HepG2 (cell line): Measurements from ENCODE around the gene ZNFX1. TPM values are rescaled to one million over a fixed set of nuclear protein-coding genes. Genes with fewer than 3 reads are reported as not detected.
A peak's percentile ranks its signal among the peaks of the same experiment; 100 is the strongest.

Experiments used
- ATF7-NPFF ChIP-seq: sonication (generic); formaldehyde crosslinking; IDR thresholded peaks from 2 replicates; pipeline ENCODE4 v1.8.1; 2023; ENCODE audit warnings: mild to moderate bottlenecking, low read depth, missing genetic modification reagents, moderate library complexity
- CREB1 ChIP-seq, 2 experiments: fragments of 450-650 bp in 1 of 2; IDR thresholded peaks; 2 replicates each; pipeline ENCODE4 v1.6.1; 2016 to 2017; ENCODE audit warnings: control low read depth in 1 of 2, mild to moderate bottlenecking in 1 of 2, missing compliant biosample characterization in 1 of 2, missing genetic modification characterization in 1 of 2
- FOSL2 ChIP-seq: sonication (generic); formaldehyde crosslinking; IDR thresholded peaks from 2 replicates; pipeline ENCODE4 v1.4.0; 2020; ENCODE audit warnings: missing genetic modification reagents
- GABPB1 ChIP-seq: IDR thresholded peaks from 2 replicates; pipeline ENCODE4 v1.6.1; 2016; ENCODE audit warnings: mild to moderate bottlenecking, missing genetic modification reagents, moderate library complexity, missing compliant biosample characterization
- HCFC1 ChIP-seq: fragments of 150-350 bp; IDR thresholded peaks from 2 replicates; pipeline ENCODE4 v1.6.1; 2014; ENCODE audit warnings: low read depth, low read length
- KDM6A ChIP-seq: IDR thresholded peaks from 2 replicates; pipeline ENCODE4 v1.6.1; 2016; ENCODE audit warnings: low read depth
- NPAS2 ChIP-seq: sonication (generic); formaldehyde crosslinking; IDR thresholded peaks from 2 replicates; pipeline ENCODE4 v1.8.0; 2022; ENCODE audit warnings: mild to moderate bottlenecking, missing genetic modification reagents, borderline replicate concordance
- RBM22 ChIP-seq: fragments of 200-400 bp; formaldehyde crosslinking; optimal IDR thresholded peaks from 2 replicates; pipeline ENCODE3; 2017; ENCODE audit warnings: mild to moderate bottlenecking, low read length, moderate library complexity
- REPIN1 ChIP-seq: sonication (generic); formaldehyde crosslinking; IDR thresholded peaks from 2 replicates; pipeline ENCODE4 v1.8.0; 2022; ENCODE audit warnings: missing genetic modification reagents, low read depth, mild to moderate bottlenecking, borderline replicate concordance
- STAG1 ChIP-seq: sonication (generic); formaldehyde crosslinking; IDR thresholded peaks from 2 replicates; pipeline ENCODE4 v1.4.0; 2020; ENCODE audit warnings: missing genetic modification reagents
- TP53 ChIP-seq: sonication (generic); formaldehyde crosslinking; conservative IDR thresholded peaks from 2 replicates; pipeline ENCODE4 v1.4.0; 2020; ENCODE audit warnings: missing genetic modification reagents
- XBP1 ChIP-seq: sonication (generic); formaldehyde crosslinking; IDR thresholded peaks from 2 replicates; pipeline ENCODE4 v1.5.0; 2020; ENCODE audit warnings: missing genetic modification reagents
- ZFP62 ChIP-seq: sonication (generic); formaldehyde crosslinking; IDR thresholded peaks from 2 replicates; pipeline ENCODE4 v1.4.0; 2020; ENCODE audit warnings: missing genetic modification reagents
- ZNF543 ChIP-seq: sonication (generic); formaldehyde crosslinking; IDR thresholded peaks from 2 replicates; pipeline ENCODE4 v1.4.0; 2020; ENCODE audit warnings: mild to moderate bottlenecking, missing genetic modification reagents
- ZNF567 ChIP-seq: sonication (generic); formaldehyde crosslinking; IDR thresholded peaks from 2 replicates; pipeline ENCODE4 v1.8.1; 2023; ENCODE audit warnings: mild to moderate bottlenecking, missing genetic modification reagents, borderline replicate concordance
- ZNF614 ChIP-seq: IDR thresholded peaks from 2 replicates; pipeline ENCODE4 v1.6.1; 2018; ENCODE audit warnings: missing biosample characterization, missing genetic modification reagents, inconsistent platforms, borderline replicate concordance
- polyA plus RNA-seq, 8 experiments: library from polyadenylated mRNA; depleted of rRNA in 3 of 8; stranded (reverse) in 7 of 8; unstranded in 1 of 8; fragments of >200 nt; fragmentation: Illumina TruSeq in 4 of 8; extraction: Trizol in 4 of 8; gene quantifications; 2 replicates each; pipeline versions ENCODE4 v1.2.1 to v1.2.3, GENCODE V29; 2011 to 2016; ENCODE audit warnings: low read depth in 4 of 8, missing spikeins in 1 of 8, mixed read lengths in 1 of 8; ENCODE audit not compliant: insufficient read depth in 1 of 8
- total RNA-seq, 5 experiments: library from RNA; depleted of rRNA; stranded (reverse); fragments of >200 nt; fragmentation: Illumina TruSeq; extraction: Trizol; gene quantifications; 2 replicates each; pipeline ENCODE4 v1.2.3, GENCODE V29; 2016; ENCODE audit warnings: low read depth in 1 of 5
- TF ChIP-seq, protein P1 (sequence below): sonication (generic); formaldehyde crosslinking; IDR thresholded peaks from 2 replicates; pipeline ENCODE4 v1.4.0; 2020; ENCODE audit warnings: missing genetic modification reagents, borderline replicate concordance
- TF ChIP-seq, protein P2 (sequence below): sonication (generic); formaldehyde crosslinking; conservative IDR thresholded peaks from 2 replicates; pipeline ENCODE4 v1.5.0; 2020; ENCODE audit warnings: missing genetic modification reagents
- TF ChIP-seq, protein P3 (sequence below): sonication (generic); formaldehyde crosslinking; IDR thresholded peaks from 2 replicates; pipeline ENCODE4 v1.4.0; 2020; ENCODE audit warnings: missing genetic modification reagents, borderline replicate concordance

The ZNFX1 gene
- total and polyA plus RNA-seq, 2 of the 13 experiments (the other 11 are each of a cell fraction or from before 2014, with no cell fraction given) = 2.9 to 11.1 TPM

DNA sequence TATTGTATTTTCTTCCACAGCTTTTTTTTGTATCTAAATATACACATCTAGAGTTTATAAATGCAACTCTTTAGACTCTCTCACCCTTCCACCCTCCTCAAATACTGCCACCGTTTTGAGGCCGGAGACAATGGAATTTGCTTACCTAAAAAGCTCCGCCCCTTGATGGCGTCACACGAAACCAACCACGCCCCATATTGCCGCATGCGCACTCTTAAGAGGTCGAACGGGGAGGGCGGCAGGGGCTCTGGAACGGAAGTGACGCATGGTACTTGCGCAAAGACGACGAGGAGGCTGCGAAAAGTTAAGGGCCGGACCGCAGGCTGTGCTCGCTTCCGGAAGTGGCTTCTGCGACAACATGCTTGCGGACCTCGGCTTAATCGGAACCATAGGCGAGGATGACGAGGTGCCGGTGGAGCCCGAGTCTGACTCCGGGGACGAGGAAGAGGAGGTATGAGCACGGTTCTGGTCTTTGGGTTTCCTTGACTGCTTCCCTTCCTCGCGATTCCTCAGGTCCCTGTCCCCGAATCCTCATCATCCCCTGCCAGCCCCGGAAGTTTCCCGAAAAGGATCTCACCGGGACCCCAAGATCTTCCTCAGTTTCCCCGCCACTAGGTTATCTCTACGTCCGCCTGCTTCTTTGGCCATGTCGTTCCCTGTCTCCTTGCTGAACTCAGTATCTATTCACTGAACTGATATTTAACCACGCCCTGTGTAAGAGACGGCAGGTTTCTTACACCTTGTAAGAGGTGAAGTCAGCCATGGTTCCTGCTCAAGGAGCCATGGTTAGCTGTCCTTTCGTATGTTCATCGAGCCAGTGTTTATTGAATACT, 58.5 kb downstream of the ZNFX1 start, which contains the start of gene DDX27 (continued):
- TF ChIP-seq KDM6A (CRISPR knock-in tag) (0 out of 2 replicates have a peak, but pooled peaks have one; percentile 34), NPAS2 (CRISPR knock-in tag) (no peak), ZNF567 (peak; percentile 95), RBM22 (no peak), ZNF614 (CRISPR knock-in tag) (peak; percentile 92; the same call in 1 of the 2 replicates), HCFC1 (peak; percentile 67), FOSL2 (CRISPR knock-in tag) (peak; percentile 81), ZNF543 (CRISPR knock-in tag) (no peak), ZFP62 (CRISPR knock-in tag) (no peak), STAG1 (CRISPR knock-in tag) (no peak), CREB1 (IDR thresholded peaks at IDR 0.05) (peak; percentile 98), CREB1 (CRISPR knock-in tag; IDR thresholded peaks at IDR 0.05) (peak; percentile 98), GABPB1 (peak; percentile 99), TP53 (CRISPR knock-in tag) (peak; percentile 75; the same call in 1 of the 2 replicates), XBP1 (CRISPR knock-in tag) (no peak), REPIN1 (CRISPR knock-in tag) (peak; percentile 41), ATF7-NPFF (peak; percentile 85; the same call in 1 of the 2 replicates)
- TF ChIP-seq, protein P1, sequence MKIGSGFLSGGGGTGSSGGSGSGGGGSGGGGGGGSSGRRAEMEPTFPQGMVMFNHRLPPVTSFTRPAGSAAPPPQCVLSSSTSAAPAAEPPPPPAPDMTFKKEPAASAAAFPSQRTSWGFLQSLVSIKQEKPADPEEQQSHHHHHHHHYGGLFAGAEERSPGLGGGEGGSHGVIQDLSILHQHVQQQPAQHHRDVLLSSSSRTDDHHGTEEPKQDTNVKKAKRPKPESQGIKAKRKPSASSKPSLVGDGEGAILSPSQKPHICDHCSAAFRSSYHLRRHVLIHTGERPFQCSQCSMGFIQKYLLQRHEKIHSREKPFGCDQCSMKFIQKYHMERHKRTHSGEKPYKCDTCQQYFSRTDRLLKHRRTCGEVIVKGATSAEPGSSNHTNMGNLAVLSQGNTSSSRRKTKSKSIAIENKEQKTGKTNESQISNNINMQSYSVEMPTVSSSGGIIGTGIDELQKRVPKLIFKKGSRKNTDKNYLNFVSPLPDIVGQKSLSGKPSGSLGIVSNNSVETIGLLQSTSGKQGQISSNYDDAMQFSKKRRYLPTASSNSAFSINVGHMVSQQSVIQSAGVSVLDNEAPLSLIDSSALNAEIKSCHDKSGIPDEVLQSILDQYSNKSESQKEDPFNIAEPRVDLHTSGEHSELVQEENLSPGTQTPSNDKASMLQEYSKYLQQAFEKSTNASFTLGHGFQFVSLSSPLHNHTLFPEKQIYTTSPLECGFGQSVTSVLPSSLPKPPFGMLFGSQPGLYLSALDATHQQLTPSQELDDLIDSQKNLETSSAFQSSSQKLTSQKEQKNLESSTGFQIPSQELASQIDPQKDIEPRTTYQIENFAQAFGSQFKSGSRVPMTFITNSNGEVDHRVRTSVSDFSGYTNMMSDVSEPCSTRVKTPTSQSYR (CRISPR knock-in tag) = no peak; the same call in none of the 2 replicates
- TF ChIP-seq, protein P2, sequence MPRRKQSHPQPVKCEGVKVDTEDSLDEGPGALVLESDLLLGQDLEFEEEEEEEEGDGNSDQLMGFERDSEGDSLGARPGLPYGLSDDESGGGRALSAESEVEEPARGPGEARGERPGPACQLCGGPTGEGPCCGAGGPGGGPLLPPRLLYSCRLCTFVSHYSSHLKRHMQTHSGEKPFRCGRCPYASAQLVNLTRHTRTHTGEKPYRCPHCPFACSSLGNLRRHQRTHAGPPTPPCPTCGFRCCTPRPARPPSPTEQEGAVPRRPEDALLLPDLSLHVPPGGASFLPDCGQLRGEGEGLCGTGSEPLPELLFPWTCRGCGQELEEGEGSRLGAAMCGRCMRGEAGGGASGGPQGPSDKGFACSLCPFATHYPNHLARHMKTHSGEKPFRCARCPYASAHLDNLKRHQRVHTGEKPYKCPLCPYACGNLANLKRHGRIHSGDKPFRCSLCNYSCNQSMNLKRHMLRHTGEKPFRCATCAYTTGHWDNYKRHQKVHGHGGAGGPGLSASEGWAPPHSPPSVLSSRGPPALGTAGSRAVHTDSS (CRISPR knock-in tag) = 0 out of 2 replicates have a peak, but pooled peaks have one; percentile 66
- TF ChIP-seq, protein P3, sequence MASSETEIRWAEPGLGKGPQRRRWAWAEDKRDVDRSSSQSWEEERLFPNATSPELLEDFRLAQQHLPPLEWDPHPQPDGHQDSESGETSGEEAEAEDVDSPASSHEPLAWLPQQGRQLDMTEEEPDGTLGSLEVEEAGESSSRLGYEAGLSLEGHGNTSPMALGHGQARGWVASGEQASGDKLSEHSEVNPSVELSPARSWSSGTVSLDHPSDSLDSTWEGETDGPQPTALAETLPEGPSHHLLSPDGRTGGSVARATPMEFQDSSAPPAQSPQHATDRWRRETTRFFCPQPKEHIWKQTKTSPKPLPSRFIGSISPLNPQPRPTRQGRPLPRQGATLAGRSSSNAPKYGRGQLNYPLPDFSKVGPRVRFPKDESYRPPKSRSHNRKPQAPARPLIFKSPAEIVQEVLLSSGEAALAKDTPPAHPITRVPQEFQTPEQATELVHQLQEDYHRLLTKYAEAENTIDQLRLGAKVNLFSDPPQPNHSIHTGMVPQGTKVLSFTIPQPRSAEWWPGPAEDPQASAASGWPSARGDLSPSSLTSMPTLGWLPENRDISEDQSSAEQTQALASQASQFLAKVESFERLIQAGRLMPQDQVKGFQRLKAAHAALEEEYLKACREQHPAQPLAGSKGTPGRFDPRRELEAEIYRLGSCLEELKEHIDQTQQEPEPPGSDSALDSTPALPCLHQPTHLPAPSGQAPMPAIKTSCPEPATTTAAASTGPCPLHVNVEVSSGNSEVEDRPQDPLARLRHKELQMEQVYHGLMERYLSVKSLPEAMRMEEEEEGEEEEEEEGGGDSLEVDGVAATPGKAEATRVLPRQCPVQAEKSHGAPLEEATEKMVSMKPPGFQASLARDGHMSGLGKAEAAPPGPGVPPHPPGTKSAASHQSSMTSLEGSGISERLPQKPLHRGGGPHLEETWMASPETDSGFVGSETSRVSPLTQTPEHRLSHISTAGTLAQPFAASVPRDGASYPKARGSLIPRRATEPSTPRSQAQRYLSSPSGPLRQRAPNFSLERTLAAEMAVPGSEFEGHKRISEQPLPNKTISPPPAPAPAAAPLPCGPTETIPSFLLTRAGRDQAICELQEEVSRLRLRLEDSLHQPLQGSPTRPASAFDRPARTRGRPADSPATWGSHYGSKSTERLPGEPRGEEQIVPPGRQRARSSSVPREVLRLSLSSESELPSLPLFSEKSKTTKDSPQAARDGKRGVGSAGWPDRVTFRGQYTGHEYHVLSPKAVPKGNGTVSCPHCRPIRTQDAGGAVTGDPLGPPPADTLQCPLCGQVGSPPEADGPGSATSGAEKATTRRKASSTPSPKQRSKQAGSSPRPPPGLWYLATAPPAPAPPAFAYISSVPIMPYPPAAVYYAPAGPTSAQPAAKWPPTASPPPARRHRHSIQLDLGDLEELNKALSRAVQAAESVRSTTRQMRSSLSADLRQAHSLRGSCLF (CRISPR knock-in tag) = no peak; the same call in 1 of the 2 replicates
